HEK293 (cell line): ENCODE results near the gene TRH.

Source experiments
- CTCF ChIA-PET: fragments of 350-600 bp; formaldehyde crosslinking; extraction: SDS; loops from one replicate; lab custom pipeline; 2021; ENCODE audit warnings: antibody characterized with exemption; lab: Yijun Ruan, JAX
- POLR2A ChIA-PET: fragments of 300-600 bp; formaldehyde crosslinking; extraction: SDS; loops from one replicate; lab custom pipeline; 2020; ENCODE audit warnings: antibody characterized with exemption, inconsistent platforms; lab: Yijun Ruan, JAX
- H3K27ac ChIP-seq: fragments of 200-500 bp; sonication (Bioruptor generic); 2 replicates; pipeline ENCODE4 v1.5.1; 2014; ENCODE audit warnings: low read depth, low read length, control low read depth, inconsistent platforms; ENCODE audit errors: extremely low read depth
- H3K36me3 ChIP-seq, 2 experiments: fragments of 200-500 bp in 1 of 2; sonication (Bioruptor generic) in 1 of 2; 1 replicate in 1 of 2; 2 replicates in 1 of 2; pipeline ENCODE4 v1.5.1; 2014 to 2017; ENCODE audit warnings: inconsistent platforms in 2 of 2, low read length in 2 of 2; ENCODE audit not compliant: control insufficient read depth in 2 of 2, insufficient read depth in 1 of 2
- H3K4me1 ChIP-seq: fragments of 200-500 bp; sonication (Bioruptor generic); 2 replicates; pipeline ENCODE4 v1.5.1; 2014; ENCODE audit warnings: mild to moderate bottlenecking, low read length, inconsistent platforms; ENCODE audit not compliant: control insufficient read depth, insufficient read depth
- H3K4me3 ChIP-seq: 2 replicates; pipeline ENCODE4 v1.5.1; 2011; ENCODE audit warnings: low read depth, mild to moderate bottlenecking, control low read depth, low read length, moderate library complexity
- H3K9me3 ChIP-seq: fragments of 200-500 bp; sonication (Bioruptor generic); 2 replicates; pipeline ENCODE4 v1.5.1; 2014; ENCODE audit warnings: low read depth, low read length, inconsistent platforms; ENCODE audit not compliant: control insufficient read depth, insufficient read depth
- CTCF ChIP-seq: fragments of 450-650 bp; formaldehyde crosslinking; IDR thresholded peaks from 2 replicates; pipeline ENCODE4 v1.5.1; 2016; ENCODE audit warnings: missing biosample characterization, missing genetic modification characterization
- GLI2 ChIP-seq: fragments of 450-650 bp; formaldehyde crosslinking; IDR thresholded peaks from 2 replicates; pipeline ENCODE4; 2017; ENCODE audit warnings: missing biosample characterization, missing genetic modification characterization, low read depth, borderline replicate concordance
- HOXA7 ChIP-seq: sonication (generic); formaldehyde crosslinking; IDR thresholded peaks from 2 replicates; pipeline ENCODE4 v1.8.1; 2022; ENCODE audit warnings: missing genetic modification reagents, borderline replicate concordance
- SCRT2 ChIP-seq: fragments of 450-650 bp; formaldehyde crosslinking; IDR thresholded peaks from 2 replicates; pipeline ENCODE4 v1.5.1; 2016; ENCODE audit warnings: missing biosample characterization, missing genetic modification characterization
- YY1 ChIP-seq: fragments of 450-650 bp; formaldehyde crosslinking; IDR thresholded peaks from 2 replicates; pipeline ENCODE4 v1.5.1; 2018; ENCODE audit warnings: missing biosample characterization, missing genetic modification characterization
- ZBTB11 ChIP-seq: fragments of 450-650 bp; formaldehyde crosslinking; conservative IDR thresholded peaks from 2 replicates; pipeline ENCODE4 v1.5.1; 2016; ENCODE audit warnings: low read depth, missing biosample characterization, missing genetic modification characterization
- ZBTB7A ChIP-seq: fragments of 450-650 bp; formaldehyde crosslinking; IDR thresholded peaks from 2 replicates; pipeline ENCODE4 v1.5.1; 2016; ENCODE audit warnings: low read depth, missing biosample characterization, missing genetic modification characterization
- ZNF169 ChIP-seq: fragments of 450-650 bp; formaldehyde crosslinking; IDR thresholded peaks from 2 replicates; pipeline ENCODE4 v1.5.1; 2016; ENCODE audit warnings: missing biosample characterization, missing genetic modification characterization
- ZNF23 ChIP-seq: fragments of 450-650 bp; formaldehyde crosslinking; IDR thresholded peaks from 2 replicates; pipeline ENCODE4 v1.5.1; 2016; ENCODE audit warnings: missing biosample characterization, missing genetic modification characterization, borderline replicate concordance
- ZNF24 ChIP-seq: fragments of 450-650 bp; formaldehyde crosslinking; IDR thresholded peaks from 2 replicates; pipeline ENCODE4 v1.5.1; 2016; ENCODE audit warnings: missing biosample characterization, missing genetic modification characterization
- ZNF510 ChIP-seq: fragments of 450-650 bp; formaldehyde crosslinking; IDR thresholded peaks from 2 replicates; pipeline ENCODE4 v1.5.1; 2018; ENCODE audit warnings: mild to moderate bottlenecking, missing genetic modification characterization, missing biosample characterization; ENCODE audit not compliant: insufficient replicate concordance
- ZNF544 ChIP-seq: fragments of 450-650 bp; formaldehyde crosslinking; IDR thresholded peaks from 2 replicates; pipeline ENCODE4 v1.5.0; 2017; ENCODE audit warnings: missing biosample characterization, missing genetic modification characterization
- ZNF560 ChIP-seq: fragments of 450-650 bp; formaldehyde crosslinking; IDR thresholded peaks from 2 replicates; pipeline ENCODE4 v1.5.1; 2017; ENCODE audit warnings: missing biosample characterization, missing genetic modification characterization, borderline replicate concordance
- ZNF600 ChIP-seq: fragments of 450-650 bp; formaldehyde crosslinking; IDR thresholded peaks from 2 replicates; pipeline ENCODE4 v1.5.1; 2016; ENCODE audit warnings: missing biosample characterization, missing genetic modification characterization
- ZNF621 ChIP-seq: fragments of 450-650 bp; formaldehyde crosslinking; IDR thresholded peaks from 2 replicates; pipeline ENCODE4 v1.5.1; 2017; ENCODE audit warnings: missing biosample characterization, missing genetic modification characterization
- ZNF623 ChIP-seq: fragments of 450-650 bp; formaldehyde crosslinking; IDR thresholded peaks from 2 replicates; pipeline ENCODE4 v1.5.1; 2016; ENCODE audit warnings: missing biosample characterization, missing genetic modification characterization
- ZNF707 ChIP-seq: fragments of 450-650 bp; formaldehyde crosslinking; IDR thresholded peaks from 2 replicates; pipeline ENCODE4 v1.5.1; 2016; ENCODE audit warnings: missing biosample characterization, missing genetic modification characterization
- ZXDB ChIP-seq: fragments of 450-650 bp; formaldehyde crosslinking; IDR thresholded peaks from 2 replicates; pipeline ENCODE4 v1.5.1; 2016; ENCODE audit warnings: missing biosample characterization, missing genetic modification characterization
- TF ChIP-seq, protein P1 (sequence below): fragments of 450-650 bp; formaldehyde crosslinking; IDR thresholded peaks from 2 replicates; pipeline ENCODE4 v1.5.1; 2017; ENCODE audit warnings: missing biosample characterization, missing genetic modification characterization
- TF ChIP-seq, protein P2 (sequence below): fragments of 450-650 bp; formaldehyde crosslinking; IDR thresholded peaks from 2 replicates; pipeline ENCODE4 v1.5.1; 2016; ENCODE audit warnings: missing biosample characterization, missing genetic modification characterization
- TF ChIP-seq, protein P3 (sequence below): fragments of 450-650 bp; formaldehyde crosslinking; IDR thresholded peaks from 2 replicates; pipeline ENCODE4 v1.5.1; 2016; ENCODE audit warnings: missing biosample characterization, missing genetic modification characterization
- TF ChIP-seq, protein P4 (sequence below): fragments of 450-650 bp; formaldehyde crosslinking; conservative IDR thresholded peaks from 2 replicates; pipeline ENCODE4 v1.5.1; 2016; ENCODE audit warnings: low read depth, missing biosample characterization, missing genetic modification characterization

The TRH gene

GRCh38 chr3:129975705-129976048, 1.2 kb downstream of the TRH start:
- Histone ChIP-seq H3K27ac (no peak overlapping the region), H3K36me3 (no peaks in the 10 kb centered on the region), H3K4me1 (no peaks in the 10 kb centered on the region), H3K4me3 (no peak overlapping the region), H3K9me3 (no peaks in the 10 kb centered on the region)
- CTCF ChIA-PET = interaction anchor here (0.6 kb wide), 1 partner anchor 904 kb away, joined by 5 read pairs; no protein-coding TSS in a partner anchor
- POLR2A ChIA-PET = no interaction called here
- TF ChIP-seq, protein P1, sequence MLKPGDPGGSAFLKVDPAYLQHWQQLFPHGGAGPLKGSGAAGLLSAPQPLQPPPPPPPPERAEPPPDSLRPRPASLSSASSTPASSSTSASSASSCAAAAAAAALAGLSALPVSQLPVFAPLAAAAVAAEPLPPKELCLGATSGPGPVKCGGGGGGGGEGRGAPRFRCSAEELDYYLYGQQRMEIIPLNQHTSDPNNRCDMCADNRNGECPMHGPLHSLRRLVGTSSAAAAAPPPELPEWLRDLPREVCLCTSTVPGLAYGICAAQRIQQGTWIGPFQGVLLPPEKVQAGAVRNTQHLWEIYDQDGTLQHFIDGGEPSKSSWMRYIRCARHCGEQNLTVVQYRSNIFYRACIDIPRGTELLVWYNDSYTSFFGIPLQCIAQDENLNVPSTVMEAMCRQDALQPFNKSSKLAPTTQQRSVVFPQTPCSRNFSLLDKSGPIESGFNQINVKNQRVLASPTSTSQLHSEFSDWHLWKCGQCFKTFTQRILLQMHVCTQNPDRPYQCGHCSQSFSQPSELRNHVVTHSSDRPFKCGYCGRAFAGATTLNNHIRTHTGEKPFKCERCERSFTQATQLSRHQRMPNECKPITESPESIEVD = no peak
- TF ChIP-seq HOXA7 (CRISPR knock-in tag) (no peak), ZBTB7A (tag by site-specific recombination) (no peak), ZNF560 (tag by site-specific recombination) (no peak), SCRT2 (tag by site-specific recombination) (no peak), ZNF169 (tag by site-specific recombination) (no peak), ZXDB (tag by site-specific recombination) (no peak), YY1 (tag by site-specific recombination) (no peak), ZNF510 (tag by site-specific recombination) (no peak), ZNF621 (no peak), ZNF23 (tag by site-specific recombination) (no peak), GLI2 (tag by site-specific recombination) (no peak), ZNF600 (tag by site-specific recombination) (no peak), ZNF544 (tag by site-specific recombination) (no peak)
- TF ChIP-seq, protein P2, sequence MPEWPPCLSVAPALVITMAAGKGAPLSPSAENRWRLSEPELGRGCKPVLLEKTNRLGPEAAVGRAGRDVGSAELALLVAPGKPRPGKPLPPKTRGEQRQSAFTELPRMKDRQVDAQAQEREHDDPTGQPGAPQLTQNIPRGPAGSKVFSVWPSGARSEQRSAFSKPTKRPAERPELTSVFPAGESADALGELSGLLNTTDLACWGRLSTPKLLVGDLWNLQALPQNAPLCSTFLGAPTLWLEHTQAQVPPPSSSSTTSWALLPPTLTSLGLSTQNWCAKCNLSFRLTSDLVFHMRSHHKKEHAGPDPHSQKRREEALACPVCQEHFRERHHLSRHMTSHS = no peak
- TF ChIP-seq, protein P3, sequence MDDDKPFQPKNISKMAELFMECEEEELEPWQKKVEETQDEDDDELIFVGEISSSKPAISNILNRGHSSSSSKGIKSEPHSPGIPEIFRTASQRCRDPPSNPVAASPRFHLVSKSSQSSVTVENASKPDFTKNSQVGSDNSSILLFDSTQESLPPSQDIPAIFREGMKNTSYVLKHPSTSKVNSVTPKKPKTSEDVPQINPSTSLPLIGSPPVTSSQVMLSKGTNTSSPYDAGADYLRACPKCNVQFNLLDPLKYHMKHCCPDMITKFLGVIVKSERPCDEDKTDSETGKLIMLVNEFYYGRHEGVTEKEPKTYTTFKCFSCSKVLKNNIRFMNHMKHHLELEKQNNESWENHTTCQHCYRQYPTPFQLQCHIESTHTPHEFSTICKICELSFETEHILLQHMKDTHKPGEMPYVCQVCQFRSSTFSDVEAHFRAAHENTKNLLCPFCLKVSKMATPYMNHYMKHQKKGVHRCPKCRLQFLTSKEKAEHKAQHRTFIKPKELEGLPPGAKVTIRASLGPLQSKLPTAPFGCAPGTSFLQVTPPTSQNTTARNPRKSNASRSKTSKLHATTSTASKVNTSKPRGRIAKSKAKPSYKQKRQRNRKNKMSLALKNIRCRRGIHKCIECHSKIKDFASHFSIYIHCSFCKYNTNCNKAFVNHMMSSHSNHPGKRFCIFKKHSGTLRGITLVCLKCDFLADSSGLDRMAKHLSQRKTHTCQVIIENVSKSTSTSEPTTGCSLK (tag by site-specific recombination) = no peak
- TF ChIP-seq, protein P4, sequence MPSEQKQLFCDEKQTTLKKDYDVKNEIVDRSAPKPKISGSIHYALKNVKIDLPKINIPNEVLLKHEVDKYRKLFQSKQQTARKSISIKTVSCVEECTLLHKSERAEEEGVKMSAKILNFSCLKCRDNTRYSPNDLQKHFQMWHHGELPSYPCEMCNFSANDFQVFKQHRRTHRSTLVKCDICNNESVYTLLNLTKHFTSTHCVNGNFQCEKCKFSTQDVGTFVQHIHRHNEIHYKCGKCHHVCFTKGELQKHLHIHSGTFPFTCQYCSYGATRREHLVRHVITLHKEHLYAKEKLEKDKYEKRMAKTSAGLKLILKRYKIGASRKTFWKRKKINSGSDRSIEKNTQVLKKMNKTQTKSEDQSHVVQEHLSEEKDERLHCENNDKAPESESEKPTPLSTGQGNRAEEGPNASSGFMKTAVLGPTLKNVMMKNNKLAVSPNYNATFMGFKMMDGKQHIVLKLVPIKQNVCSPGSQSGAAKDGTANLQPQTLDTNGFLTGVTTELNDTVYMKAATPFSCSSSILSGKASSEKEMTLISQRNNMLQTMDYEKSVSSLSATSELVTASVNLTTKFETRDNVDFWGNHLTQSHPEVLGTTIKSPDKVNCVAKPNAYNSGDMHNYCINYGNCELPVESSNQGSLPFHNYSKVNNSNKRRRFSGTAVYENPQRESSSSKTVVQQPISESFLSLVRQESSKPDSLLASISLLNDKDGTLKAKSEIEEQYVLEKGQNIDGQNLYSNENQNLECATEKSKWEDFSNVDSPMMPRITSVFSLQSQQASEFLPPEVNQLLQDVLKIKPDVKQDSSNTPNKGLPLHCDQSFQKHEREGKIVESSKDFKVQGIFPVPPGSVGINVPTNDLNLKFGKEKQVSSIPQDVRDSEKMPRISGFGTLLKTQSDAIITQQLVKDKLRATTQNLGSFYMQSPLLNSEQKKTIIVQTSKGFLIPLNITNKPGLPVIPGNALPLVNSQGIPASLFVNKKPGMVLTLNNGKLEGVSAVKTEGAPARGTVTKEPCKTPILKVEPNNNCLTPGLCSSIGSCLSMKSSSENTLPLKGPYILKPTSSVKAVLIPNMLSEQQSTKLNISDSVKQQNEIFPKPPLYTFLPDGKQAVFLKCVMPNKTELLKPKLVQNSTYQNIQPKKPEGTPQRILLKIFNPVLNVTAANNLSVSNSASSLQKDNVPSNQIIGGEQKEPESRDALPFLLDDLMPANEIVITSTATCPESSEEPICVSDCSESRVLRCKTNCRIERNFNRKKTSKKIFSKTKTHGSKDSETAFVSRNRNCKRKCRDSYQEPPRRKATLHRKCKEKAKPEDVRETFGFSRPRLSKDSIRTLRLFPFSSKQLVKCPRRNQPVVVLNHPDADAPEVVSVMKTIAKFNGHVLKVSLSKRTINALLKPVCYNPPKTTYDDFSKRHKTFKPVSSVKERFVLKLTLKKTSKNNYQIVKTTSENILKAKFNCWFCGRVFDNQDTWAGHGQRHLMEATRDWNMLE = no peak

GRCh38 chr3:129976286-129976685, 1.8 kb downstream of the TRH start:
- Histone ChIP-seq H3K9me3 (no peaks in the 10 kb centered on the region), H3K4me3 (no peak overlapping the region), H3K27ac (no peak overlapping the region), H3K4me1 (no peaks in the 10 kb centered on the region), H3K36me3 (no peaks in the 10 kb centered on the region)
- ChIA-PET CTCF (no interaction called here), POLR2A (no interaction called here)
- no peak for TF ChIP-seq CTCF (tag by site-specific recombination)
- no peak for TF ChIP-seq ZNF623 (tag by site-specific recombination)
- TF ChIP-seq ZNF24 (tag by site-specific recombination) = no peak
- no peak for TF ChIP-seq ZBTB11
- no peak for TF ChIP-seq ZNF707 (tag by site-specific recombination)
